HG02840 (cell line): ENCODE results near the gene RPL36A.

ENCODE experiments used
- ATAC-seq: cut with Tn5 transposase; IDR thresholded peaks from one replicate; pipeline ENCODE4 v1.9.1; 2021; ENCODE audit warnings: mild to moderate bottlenecking, moderate library complexity, moderate number of reproducible peaks; ENCODE audit not compliant: unreplicated experiment, low FRiP score

Gene RPL36A

DNA sequence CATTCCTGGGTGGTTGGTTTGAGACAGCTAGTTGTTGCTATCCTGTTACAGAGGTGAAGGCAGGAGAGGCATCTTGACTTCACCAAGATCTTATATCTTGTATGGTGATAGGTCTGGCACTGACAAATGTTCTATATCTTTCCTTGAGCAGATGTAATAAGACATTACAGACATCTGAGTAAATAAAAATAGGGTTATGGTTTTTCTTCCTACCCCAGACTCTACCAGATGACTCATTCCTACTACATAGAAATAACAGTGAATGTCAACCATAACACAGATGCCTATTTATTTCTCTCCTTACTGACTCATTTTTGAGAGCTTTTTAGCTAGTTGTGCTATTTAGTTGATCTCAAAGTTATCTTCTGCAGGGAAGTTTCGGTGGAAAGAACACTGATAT lies 39.1 kb downstream of the RPL36A start:
- ATAC-seq: peak; percentile 42

GRCh38 chrX:101430457-101431078 lies 39.8 kb downstream of the RPL36A start:
- ATAC-seq: peak; percentile 85

GRCh38 chrX:101442085-101442484 lies 51.3 kb downstream of the RPL36A start:
- no peak for ATAC-seq
